A549 (cell line): ENCODE results near the gene DOCK7. TPM values are rescaled to one million over a fixed set of nuclear protein-coding genes. Genes with fewer than 3 reads are reported as not detected.

ENCODE experiments used
- ATAC-seq, 2 experiments: fragments of 200-7000 bp in 1 of 2; fragments of >200 bp in 1 of 2; cut with Nextera tagmentation in 1 of 2; cut with Tn5 transposase in 1 of 2; 3 replicates each; pipeline versions ENCODE4 v1.8.0 to v1.9.1; 2018 to 2020; ENCODE audit warnings: mild to moderate bottlenecking in 1 of 2, moderate library complexity in 1 of 2
- CTCF ChIA-PET: fragments of 300-600 bp; sonication (Branson Sonifier 250); formaldehyde crosslinking; extraction: SDS; loops from one replicate; lab custom pipeline; 2021; ENCODE audit warnings: antibody characterized with exemption, inconsistent platforms; lab: Yijun Ruan, JAX
- POLR2A ChIA-PET: fragments of 350-600 bp; formaldehyde crosslinking; extraction: SDS; loops from one replicate; lab custom pipeline; 2021; ENCODE audit warnings: antibody characterized with exemption, inconsistent platforms; lab: Yijun Ruan, JAX
- DNase-seq, 2 experiments: peaks; one replicate each; pipeline versions ENCODE4 v3.0.0 to v3.0.0-alpha.2; 2011 to 2016; ENCODE audit warnings: low read depth in 1 of 2, low spot score in 1 of 2
- FAIRE-seq: peaks from 2 replicates; lab custom pipeline; 2011; peaks lifted over from hg19 to GRCh38; lab: Jason Lieb, UNC
- H3K27ac ChIP-seq, 2 experiments: fragments of >200 bp; sonication (Bioruptor Twin); formaldehyde crosslinking; 3 replicates each; pipeline ENCODE4 v1.5.1; 2016 to 2017
- H3K4me1 ChIP-seq: fragments of >200 bp; sonication (Bioruptor Twin); formaldehyde crosslinking; 3 replicates; pipeline ENCODE4 v1.6.1; 2016
- H3K4me2 ChIP-seq: fragments of >200 bp; sonication (Bioruptor Twin); formaldehyde crosslinking; 3 replicates; pipeline ENCODE4 v1.6.1; 2016
- H3K4me3 ChIP-seq: fragments of >200 bp; sonication (Bioruptor Twin); formaldehyde crosslinking; 3 replicates; pipeline ENCODE4 v1.5.1; 2016
- H3K9me3 ChIP-seq: fragments of >200 bp; sonication (Bioruptor Twin); formaldehyde crosslinking; 3 replicates; pipeline ENCODE4 v1.6.1; 2016
- CBX8 ChIP-seq: fragments of 200-600 bp; sonication (generic); IDR thresholded peaks from 2 replicates; pipeline ENCODE4 v1.6.1; 2016
- CHD2 ChIP-seq: fragments of 150-350 bp; IDR thresholded peaks from 2 replicates; pipeline ENCODE4 v1.6.1; 2014; ENCODE audit warnings: low read length; ENCODE audit not compliant: partially characterized antibody
- EP300 ChIP-seq, 2 experiments: fragments of >200 bp; sonication (Bioruptor Twin); formaldehyde crosslinking; IDR thresholded peaks; 2 replicates in 1 of 2; 3 replicates in 1 of 2; pipeline ENCODE4 v1.6.1; 2016 to 2017
- ESRRA ChIP-seq: fragments of 150-350 bp; IDR thresholded peaks from 2 replicates; pipeline ENCODE4 v1.6.1; 2014; ENCODE audit warnings: mild to moderate bottlenecking, low read length, borderline replicate concordance
- FOSL2 ChIP-seq, 2 experiments: fragments of 450-650 bp in 1 of 2; fragments of >200 bp in 1 of 2; sonication (Bioruptor Twin) in 1 of 2; formaldehyde crosslinking; IDR thresholded peaks; 2 replicates each; pipeline versions ENCODE4 v1.5.0 to v1.6.1; 2016 to 2020; ENCODE audit warnings: mild to moderate bottlenecking in 1 of 2, moderate library complexity in 1 of 2
- HMGXB4 ChIP-seq: fragments of 250-450 bp; sonication (Bioruptor Pico); IDR thresholded peaks from 2 replicates; pipeline ENCODE4 v1.5.0; 2021; ENCODE audit warnings: mild to moderate bottlenecking, moderate library complexity, borderline replicate concordance
- HOXB5 ChIP-seq: fragments of 250-450 bp; sonication (Bioruptor Pico); IDR thresholded peaks from 2 replicates; pipeline ENCODE4 v1.5.0; 2020; ENCODE audit warnings: mild to moderate bottlenecking, moderate library complexity
- JUNB ChIP-seq: fragments of >200 bp; sonication (Bioruptor Twin); formaldehyde crosslinking; IDR thresholded peaks from 2 replicates; pipeline ENCODE4 v1.6.1; 2016
- KDM1A ChIP-seq: fragments of 200-600 bp; sonication (generic); IDR thresholded peaks from 2 replicates; pipeline ENCODE4 v1.6.1; 2016; ENCODE audit warnings: low read depth, mild to moderate bottlenecking
- MYC ChIP-seq: IDR thresholded peaks from 2 replicates; pipeline ENCODE4 v1.6.1; 2012; ENCODE audit warnings: mild to moderate bottlenecking, inconsistent platforms, low read length, improper control_type of control experiment, borderline replicate concordance
- NPAS2 ChIP-seq: fragments of 250-450 bp; sonication (Bioruptor Pico); IDR thresholded peaks from 2 replicates; pipeline ENCODE4 v1.8.0; 2022; ENCODE audit warnings: mild to moderate bottlenecking, moderate library complexity, borderline replicate concordance
- NR3C1 ChIP-seq: fragments of >200 bp; sonication (Bioruptor Twin); formaldehyde crosslinking; IDR thresholded peaks from 3 replicates; pipeline ENCODE4 v1.6.1; 2017
- RAD21 ChIP-seq, 2 experiments: fragments of >200 bp in 1 of 2; sonication (Bioruptor Twin) in 1 of 2; formaldehyde crosslinking in 1 of 2; IDR thresholded peaks in 1 of 2; conservative IDR thresholded peaks in 1 of 2; 2 replicates in 1 of 2; 3 replicates in 1 of 2; pipeline ENCODE4 v1.6.1; 2012 to 2018; ENCODE audit warnings: inconsistent platforms in 1 of 2
- RARB ChIP-seq: fragments of 250-450 bp; sonication (Bioruptor Pico); IDR thresholded peaks from 2 replicates; pipeline ENCODE4 v1.8.0; 2021; ENCODE audit warnings: mild to moderate bottlenecking, moderate library complexity
- REST ChIP-seq: fragments of 200-600 bp; sonication (generic); IDR thresholded peaks from 2 replicates; pipeline ENCODE4 v1.6.1; 2016; ENCODE audit warnings: antibody characterized with exemption, mild to moderate bottlenecking, moderate library complexity
- SMC3 ChIP-seq: fragments of >200 bp; sonication (Bioruptor Twin); formaldehyde crosslinking; IDR thresholded peaks from 3 replicates; pipeline ENCODE4 v1.6.1; 2018; ENCODE audit warnings: inconsistent platforms
- SREBF2 ChIP-seq: fragments of 450-650 bp; IDR thresholded peaks from 2 replicates; pipeline ENCODE4 v1.6.1; 2014; ENCODE audit warnings: mild to moderate bottlenecking, moderate library complexity
- TFCP2L1 ChIP-seq: fragments of 250-450 bp; sonication (Bioruptor Pico); IDR thresholded peaks from 2 replicates; pipeline ENCODE4 v1.5.0; 2021; ENCODE audit warnings: mild to moderate bottlenecking
- ZFP36 ChIP-seq: fragments of 450-650 bp; IDR thresholded peaks from 2 replicates; pipeline ENCODE4 v1.6.1; 2014; ENCODE audit warnings: borderline replicate concordance; ENCODE audit not compliant: partially characterized antibody
- ZNF302 ChIP-seq: fragments of 250-450 bp; sonication (Bioruptor Pico); IDR thresholded peaks from 2 replicates; pipeline ENCODE4 v1.9.0; 2021; ENCODE audit warnings: inconsistent platforms, mild to moderate bottlenecking, moderate library complexity
- WGBS: methylation state at CpG from one replicate; pipeline ENCODE4 v1.1.6; 2017; ENCODE audit errors: missing lambda C conversion rate; 5-methylcytosine and 5-hydroxymethylcytosine counted together
- polyA plus RNA-seq, 4 experiments: library from polyadenylated mRNA; depleted of rRNA in 3 of 4; stranded (reverse); fragments of >200 nt; fragmentation: RNase III in 1 of 4; extraction: RNeasy Plus Mini Kit Qiagen cat#74134 plus additional on column Dnase treatment in 1 of 4; gene quantifications; 2 replicates in 3 of 4; 3 replicates in 1 of 4; pipeline ENCODE4 v1.2.3, GENCODE V29; 2011 to 2017
- TF ChIP-seq, protein P1 (sequence below): fragments of >200 bp; sonication (Bioruptor Twin); formaldehyde crosslinking; IDR thresholded peaks from 3 replicates; pipeline ENCODE4 v1.6.1; 2016
- TF ChIP-seq, protein P2 (sequence below): IDR thresholded peaks from 2 replicates; pipeline ENCODE4 v1.6.1; 2012; ENCODE audit warnings: low read depth, borderline replicate concordance

Gene DOCK7
- polyA plus RNA-seq, 2 of the 4 experiments (the other 2 are of a cell fraction) = 25.5 to 33.3 TPM

- ATAC-seq (no peak), FAIRE-seq (no peak), DNase-seq (no peak)
- no peak overlapping the region for H3K4me2 ChIP-seq
- ChIA-PET CTCF (no interaction called here), POLR2A (no interaction called here)
- H3K27ac ChIP-seq = no peak overlapping the region
- no peak overlapping the region for H3K4me3 ChIP-seq
- peaks cover 4% of the 10 kb centered on the region; the same call in 2 of the 3 replicates for H3K4me1 ChIP-seq
- TF ChIP-seq, protein P1, sequence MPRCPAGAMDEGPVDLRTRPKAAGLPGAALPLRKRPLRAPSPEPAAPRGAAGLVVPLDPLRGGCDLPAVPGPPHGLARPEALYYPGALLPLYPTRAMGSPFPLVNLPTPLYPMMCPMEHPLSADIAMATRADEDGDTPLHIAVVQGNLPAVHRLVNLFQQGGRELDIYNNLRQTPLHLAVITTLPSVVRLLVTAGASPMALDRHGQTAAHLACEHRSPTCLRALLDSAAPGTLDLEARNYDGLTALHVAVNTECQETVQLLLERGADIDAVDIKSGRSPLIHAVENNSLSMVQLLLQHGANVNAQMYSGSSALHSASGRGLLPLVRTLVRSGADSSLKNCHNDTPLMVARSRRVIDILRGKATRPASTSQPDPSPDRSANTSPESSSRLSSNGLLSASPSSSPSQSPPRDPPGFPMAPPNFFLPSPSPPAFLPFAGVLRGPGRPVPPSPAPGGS = no peak
- TF ChIP-seq CHD2 (no peak), ZFP36 (no peak), NPAS2 (CRISPR knock-in tag) (no peak), CBX8 (no peak), NR3C1 (no peak), TFCP2L1 (CRISPR knock-in tag) (no peak), REST (no peak), HOXB5 (CRISPR knock-in tag) (no peak), ESRRA (no peak), EP300 (IDR thresholded peaks at IDR 0.05) (no peak), FOSL2 (IDR thresholded peaks at IDR 0.05) (no peak), FOSL2 (CRISPR knock-in tag; IDR thresholded peaks at IDR 0.05) (no peak), SMC3 (no peak), JUNB (no peak), RARB (CRISPR knock-in tag) (no peak), ZNF302 (CRISPR knock-in tag) (no peak), HMGXB4 (CRISPR knock-in tag) (no peak)
- TF ChIP-seq, protein P2, sequence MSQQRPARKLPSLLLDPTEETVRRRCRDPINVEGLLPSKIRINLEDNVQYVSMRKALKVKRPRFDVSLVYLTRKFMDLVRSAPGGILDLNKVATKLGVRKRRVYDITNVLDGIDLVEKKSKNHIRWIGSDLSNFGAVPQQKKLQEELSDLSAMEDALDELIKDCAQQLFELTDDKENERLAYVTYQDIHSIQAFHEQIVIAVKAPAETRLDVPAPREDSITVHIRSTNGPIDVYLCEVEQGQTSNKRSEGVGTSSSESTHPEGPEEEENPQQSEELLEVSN = no peak
- H3K9me3 ChIP-seq = no peaks in the 10 kb centered on the region
- 94% methylated on average over 5 of the region's 5 CpGs for WGBS
These were observed 89.1 kb downstream of the DOCK7 start for GRCh38 chr1:62599044-62599443.

DNA sequence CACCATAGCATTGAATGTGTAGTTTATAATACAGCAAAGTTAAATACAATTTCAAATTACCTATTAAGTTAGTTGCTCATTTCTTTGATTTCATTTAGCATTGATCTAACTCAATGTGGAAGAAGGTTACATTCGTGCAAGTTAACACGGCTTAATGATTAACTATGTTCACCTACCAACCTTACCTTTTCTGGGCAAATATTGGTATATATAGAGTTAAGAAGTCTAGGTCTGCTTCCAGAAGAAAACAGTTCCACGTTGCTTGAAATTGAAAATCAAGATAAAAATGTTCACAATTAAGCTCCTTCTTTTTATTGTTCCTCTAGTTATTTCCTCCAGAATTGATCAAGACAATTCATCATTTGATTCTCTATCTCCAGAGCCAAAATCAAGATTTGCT is 90.9 kb downstream of the DOCK7 start, which contains the start of gene ANGPTL3:
ANGPTL3 (plus strand) TSS at position 240 of the 400 bp plus-strand sequence; CDS start at position 287, 47 bp downstream.
- TF ChIP-seq KDM1A (no peak), NR3C1 (no peak), SREBF2 (no peak), RAD21 (conservative IDR thresholded peaks at IDR 0.05 in 1 of 2, IDR thresholded peaks at IDR 0.05 in 1 of 2) (no peak), MYC (no peak), ZNF302 (CRISPR knock-in tag) (no peak)
- TF ChIP-seq, protein P1 = no peak
- no peaks in the 10 kb centered on the region for H3K9me3 ChIP-seq
- no peak for ATAC-seq
- DNase-seq = no peak
- CTCF ChIA-PET = no interaction called here
- WGBS = 85% methylated on average over 3 of the region's 3 CpGs
- no peak within 1 kb of the TSS for H3K27ac ChIP-seq
- FAIRE-seq = no peak
- peaks cover 9% of the 10 kb centered on the region; the same call in 2 of the 3 replicates for H3K4me1 ChIP-seq
- no peak within 1 kb of the TSS for H3K4me3 ChIP-seq
- H3K4me2 ChIP-seq = no peak within 1 kb of the TSS
- POLR2A ChIA-PET = no interaction called here
